ENCODE results near the gene PLPPR3.
A peak's percentile ranks its signal among the peaks of the same experiment; 100 is the strongest.
"Not testable (repeated sequence)": the region's sequence is repeated elsewhere in the genome, so short reads cannot be mapped to it uniquely, and the experiment has no call there.

Gene PLPPR3

DNA sequence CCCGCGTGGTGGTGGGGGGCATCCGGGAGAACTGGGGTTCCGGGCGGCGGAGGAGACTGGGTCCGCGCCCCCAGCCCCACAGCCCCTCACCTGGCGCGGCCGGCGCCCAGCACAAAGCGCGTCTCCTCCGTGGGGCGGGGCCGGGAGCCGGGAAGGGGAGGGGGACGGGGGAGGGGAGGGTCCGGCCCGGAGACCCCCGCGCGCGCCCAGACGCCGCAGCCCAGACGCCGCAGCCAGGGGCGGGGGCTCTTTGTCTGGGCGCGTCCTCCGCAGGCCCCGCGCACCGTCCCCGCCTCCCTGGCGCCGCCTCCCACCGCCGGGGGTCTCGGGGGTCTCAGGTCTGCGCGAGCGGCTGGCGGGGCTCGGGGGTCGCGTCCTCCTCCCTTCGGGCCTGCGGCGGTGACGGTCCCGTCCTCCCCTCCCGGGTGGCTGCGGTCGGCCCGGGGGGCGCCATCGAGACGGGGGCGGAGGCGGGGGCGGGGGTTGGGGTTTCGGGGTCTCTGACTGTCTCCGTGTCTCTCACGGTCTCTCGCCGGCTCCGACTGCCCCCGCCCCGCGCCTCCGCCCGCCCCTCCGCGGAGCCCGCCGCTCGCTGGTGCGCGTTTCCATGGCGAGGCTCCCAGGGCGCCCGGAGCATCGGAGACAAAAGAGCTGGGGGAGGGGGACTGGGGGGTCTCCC lies at the start of gene PLPPR3:
PLPPR3 (minus strand) TSS at position 131 of the 679 bp plus-strand sequence. CDS start 396 bp downstream, outside the sequence.
- no peak for DNase-seq (ENCODE audit: low spot score)

DNA sequence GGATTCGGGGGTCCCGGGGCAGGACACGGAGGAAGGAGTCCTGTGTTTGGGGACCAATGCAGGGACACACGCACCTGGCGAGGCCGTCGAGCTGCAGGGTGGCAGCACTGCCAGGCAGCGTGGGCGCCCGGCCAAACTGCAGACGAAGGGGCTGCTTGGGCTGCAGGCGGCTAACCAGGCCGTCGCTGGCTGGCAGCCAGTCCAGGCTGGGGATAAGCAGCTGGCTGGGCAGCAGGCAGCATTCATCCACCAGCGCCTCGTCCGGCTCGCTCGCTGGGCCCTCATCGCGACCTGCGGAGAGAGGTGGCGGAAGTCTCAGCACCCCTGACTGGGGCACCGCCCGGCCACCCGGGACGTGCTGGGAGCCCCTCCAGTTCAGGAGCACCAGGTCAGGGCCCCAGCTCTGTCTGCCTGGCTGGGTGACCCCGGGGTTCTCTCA lies 49.2 kb upstream of the PLPPR3 start:
- no peak for DNase-seq (ENCODE audit: low spot score)

DNA sequence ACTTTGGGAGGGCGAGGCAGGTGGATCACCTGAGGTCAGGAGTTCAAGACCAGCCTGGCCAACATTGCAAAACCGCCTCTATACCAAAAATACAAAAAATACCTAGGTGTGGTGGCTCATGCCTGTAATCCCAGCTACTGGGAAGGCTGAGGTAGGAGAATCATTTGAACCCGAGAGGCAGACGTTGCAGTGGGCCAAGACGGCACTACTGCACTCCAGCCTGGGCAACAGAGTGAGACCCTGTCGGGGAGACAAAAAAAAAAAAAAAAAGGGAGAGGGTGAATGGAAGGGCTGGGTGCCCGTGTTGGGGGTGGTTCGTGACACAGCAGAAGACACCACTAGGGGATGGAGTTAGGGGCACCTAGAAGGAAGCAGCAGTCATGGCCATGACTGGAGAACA lies 48.6 kb upstream of the PLPPR3 start:
- DNase-seq (ENCODE audit: low spot score) = no peak

DNA sequence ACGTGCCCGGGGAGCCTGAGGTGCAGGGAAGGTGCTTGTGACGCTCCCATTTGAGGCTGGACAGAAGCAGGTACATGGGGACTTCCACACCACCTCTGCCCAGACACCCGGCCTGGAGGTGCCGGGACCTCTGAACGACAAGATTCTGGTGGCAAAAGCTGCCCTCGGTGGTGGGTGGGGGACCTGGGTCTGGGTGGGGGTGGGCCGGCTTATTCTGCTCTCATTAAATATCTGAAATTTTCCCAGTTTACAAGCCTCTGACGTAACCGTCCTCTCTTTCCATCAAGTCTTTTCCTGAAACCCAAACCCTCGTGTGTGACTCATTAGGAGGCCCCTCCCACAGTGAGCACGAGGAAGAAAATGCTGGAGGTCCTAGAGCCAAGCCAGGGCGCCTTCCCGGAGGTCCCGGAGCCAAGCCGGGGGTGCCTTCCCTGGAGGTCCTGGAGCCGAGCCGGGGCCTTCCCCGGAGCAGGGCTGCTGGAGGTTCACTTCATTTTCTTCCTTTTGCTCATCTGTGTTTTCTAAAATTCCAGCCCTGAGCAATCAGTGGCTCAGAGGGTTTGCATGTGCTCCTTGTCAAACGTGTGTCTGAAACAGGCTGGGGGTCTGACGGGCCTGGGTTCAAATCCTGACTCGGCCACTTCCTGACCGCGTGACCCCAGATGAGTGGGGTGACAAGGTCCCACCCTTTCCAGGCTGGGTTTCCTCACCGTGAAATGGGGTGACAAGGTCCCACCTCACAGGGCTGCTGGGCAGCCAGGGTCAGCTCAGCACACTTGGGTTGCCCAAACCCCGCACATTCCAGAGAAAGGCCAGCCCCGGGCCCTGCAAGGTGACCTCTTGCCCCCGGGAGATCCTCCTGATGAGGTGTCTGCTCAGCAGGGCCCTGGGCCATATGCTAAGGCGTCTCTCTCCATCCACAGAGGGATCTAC lies 47.8 kb upstream of the PLPPR3 start:
- DNase-seq (ENCODE audit: low spot score) = no peak

DNA sequence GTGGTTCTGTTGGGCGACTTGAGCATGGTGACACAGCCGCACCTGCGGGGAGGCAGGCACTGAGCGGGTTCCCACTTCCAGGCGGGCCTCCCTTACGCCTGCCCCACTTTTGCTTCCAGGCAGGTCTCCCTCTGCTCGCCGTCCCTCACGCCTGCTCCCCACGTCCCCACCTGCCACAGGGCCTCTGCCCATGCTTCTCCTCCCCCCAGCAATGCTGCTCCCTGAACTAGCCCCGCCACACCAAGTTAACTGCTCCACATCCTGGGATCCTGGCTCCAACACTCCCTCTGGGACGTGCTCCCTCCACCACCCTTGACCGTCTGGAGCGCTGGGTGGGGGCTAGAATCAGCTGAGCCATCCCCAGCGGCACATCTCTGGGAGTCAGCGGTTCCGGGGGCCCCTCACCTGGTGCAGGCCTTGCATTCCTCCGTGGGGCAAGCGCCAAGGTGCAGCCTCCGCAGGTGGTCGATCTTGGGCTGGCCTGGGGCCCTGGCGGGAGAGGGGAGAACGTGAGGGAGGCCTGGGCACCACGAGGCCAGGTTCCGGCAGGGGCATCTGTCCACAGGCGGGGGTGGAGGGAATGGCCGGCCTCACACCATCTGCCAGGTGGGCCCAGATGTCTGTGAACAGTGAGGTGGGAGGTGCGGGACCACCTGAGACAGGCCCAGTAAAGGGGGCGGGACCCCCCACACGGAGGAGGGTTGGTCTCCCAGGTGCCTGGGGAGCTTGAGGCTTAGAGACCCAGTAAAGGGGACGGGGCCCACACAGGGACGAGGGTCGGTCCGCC lies 46.9 kb upstream of the PLPPR3 start:
- no peak for DNase-seq (ENCODE audit: low spot score)

GRCh38 chr19:867855-868457 lies 46.2 kb upstream of the PLPPR3 start:
- DNase-seq (ENCODE audit: low spot score) = no peak

- DNase-seq (ENCODE audit: low spot score) = no peak
These were observed 45.6 kb upstream of the PLPPR3 start for GRCh38 chr19:867301-867793.

- DNase-seq (ENCODE audit: low spot score) = no peak
These were observed 45.1 kb upstream of the PLPPR3 start for GRCh38 chr19:866769-867300.

DNA sequence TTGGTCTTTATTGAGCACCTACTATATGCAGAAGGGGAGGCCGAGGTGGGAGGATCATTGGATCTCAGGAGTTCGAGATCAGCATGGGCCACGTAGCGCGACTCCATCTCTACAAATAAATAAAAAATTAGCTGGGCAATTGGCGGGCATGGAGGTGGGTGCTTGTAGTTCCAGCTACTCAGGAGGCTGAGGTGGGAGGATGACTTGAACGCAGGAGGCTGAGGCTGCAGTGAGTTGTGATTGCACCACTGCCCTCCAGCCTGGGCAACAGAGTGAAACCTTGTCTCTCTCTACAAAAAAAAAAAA lies 41.5 kb upstream of the PLPPR3 start:
- DNase-seq (ENCODE audit: low spot score) = no peak

GRCh38 chr19:862581-863314 lies 41.0 kb upstream of the PLPPR3 start:
- peak; percentile 70 for DNase-seq (ENCODE audit: low spot score)

GRCh38 chr19:861756-862580 lies 40.2 kb upstream of the PLPPR3 start:
- DNase-seq (ENCODE audit: low spot score) = peak; percentile 46

DNA sequence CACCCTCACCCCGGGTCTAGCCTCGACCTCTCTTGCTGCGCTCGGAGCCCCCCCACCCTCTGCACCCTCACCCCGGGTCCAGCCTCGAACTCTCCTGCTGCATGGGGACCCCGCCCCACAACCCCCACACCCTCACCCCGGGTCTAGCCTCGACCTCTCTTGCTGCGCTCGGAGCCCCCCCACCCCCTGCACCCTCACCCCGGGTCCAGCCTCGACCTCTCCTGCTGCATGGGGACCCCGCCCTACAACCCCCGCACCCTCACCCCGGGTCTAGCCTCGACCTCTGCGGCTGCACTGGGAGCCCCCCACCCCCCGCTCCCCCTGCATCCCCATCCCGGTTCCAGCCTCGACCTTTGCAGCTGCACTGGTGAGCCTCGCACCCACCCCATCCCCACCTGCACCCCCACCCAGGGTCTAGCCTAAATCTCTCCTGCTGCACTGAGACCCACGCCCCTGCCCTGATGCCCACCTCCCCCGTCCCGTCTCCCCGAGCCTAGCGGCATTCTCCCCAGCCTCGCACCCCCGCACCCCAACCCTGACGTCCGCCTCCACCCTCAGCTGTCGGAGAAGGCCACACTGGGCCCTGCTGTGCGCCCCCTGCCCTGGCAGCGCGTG lies 39.5 kb upstream of the PLPPR3 start:
- DNase-seq (ENCODE audit: low spot score) = no peak

GRCh38 chr19:858868-859843 lies 37.4 kb upstream of the PLPPR3 start, which contains the start of gene CFD:
TSS of gene CFD (plus strand) at chr19:859664. CDS start at chr19:859690, 26 bp downstream.
- no peak for DNase-seq (ENCODE audit: low spot score)

GRCh38 chr19:858284-858683 lies 36.5 kb upstream of the PLPPR3 start:
- no peak for DNase-seq (ENCODE audit: low spot score)

DNA sequence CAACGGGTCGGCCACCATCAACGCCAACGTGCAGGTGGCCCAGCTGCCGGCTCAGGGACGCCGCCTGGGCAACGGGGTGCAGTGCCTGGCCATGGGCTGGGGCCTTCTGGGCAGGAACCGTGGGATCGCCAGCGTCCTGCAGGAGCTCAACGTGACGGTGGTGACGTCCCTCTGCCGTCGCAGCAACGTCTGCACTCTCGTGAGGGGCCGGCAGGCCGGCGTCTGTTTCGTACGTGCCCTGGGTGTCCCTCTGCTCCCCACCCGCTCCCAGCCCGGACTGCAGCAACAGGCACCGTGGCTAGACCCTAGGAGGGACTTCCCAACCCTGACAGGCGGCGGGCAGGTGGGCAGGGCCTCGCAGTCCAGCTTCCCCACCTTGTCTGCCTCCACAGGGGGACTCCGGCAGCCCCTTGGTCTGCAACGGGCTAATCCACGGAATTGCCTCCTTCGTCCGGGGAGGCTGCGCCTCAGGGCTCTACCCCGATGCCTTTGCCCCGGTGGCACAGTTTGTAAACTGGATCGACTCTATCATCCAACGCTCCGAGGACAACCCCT lies 33.9 kb upstream of the PLPPR3 start:
- DNase-seq (ENCODE audit: low spot score) = no peak

DNA sequence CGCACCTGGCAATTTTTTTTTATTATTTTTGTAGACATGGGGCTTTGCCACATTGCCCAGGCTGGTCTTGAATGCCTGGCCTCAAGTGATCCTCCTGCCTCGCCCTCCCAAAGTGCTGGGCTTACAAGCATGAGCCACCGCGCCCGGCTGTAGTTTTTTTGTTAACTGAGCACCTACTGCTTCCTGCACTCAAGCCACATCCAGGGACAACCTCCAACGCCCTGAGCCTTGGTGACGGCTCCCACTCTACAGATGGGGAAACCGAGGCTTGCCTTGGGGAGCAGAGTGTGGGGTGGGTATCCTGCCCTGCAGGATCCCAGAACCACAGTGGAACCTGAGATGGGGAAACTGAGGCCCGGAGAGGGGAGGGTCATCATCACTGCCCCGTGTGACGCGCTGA lies 33.4 kb upstream of the PLPPR3 start:
- no peak for DNase-seq (ENCODE audit: low spot score)

- DNase-seq (ENCODE audit: low spot score) = no peak
These were observed 32.8 kb upstream of the PLPPR3 start for GRCh38 chr19:854549-854948.

DNA sequence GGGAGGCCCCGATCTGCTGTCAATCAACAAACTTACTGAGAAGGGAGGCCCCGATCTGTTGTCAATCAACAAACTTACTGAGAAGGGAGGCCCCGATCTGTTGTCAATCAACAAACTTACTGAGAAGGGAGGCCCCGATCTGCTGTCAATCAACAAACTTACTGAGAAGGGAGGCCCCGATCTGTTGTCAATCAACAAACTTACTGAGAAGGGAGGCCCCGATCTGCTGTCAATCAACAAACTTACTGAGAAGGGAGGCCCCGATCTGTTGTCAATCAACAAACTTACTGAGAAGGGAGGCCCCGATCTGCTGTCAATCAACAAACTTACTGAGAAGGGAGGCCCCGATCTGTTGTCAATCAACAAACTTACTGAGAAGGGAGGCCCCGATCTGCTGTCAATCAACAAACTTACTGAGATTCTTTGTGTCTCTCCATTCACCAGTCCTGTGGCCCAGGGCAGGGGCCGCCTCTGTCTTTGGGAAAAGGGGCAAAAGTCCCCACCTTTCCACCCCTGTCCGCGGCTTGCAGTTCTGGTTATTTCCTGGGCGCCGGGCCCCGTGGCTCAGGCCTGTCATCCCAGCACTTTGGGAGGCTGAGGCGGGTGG lies 32.0 kb upstream of the PLPPR3 start:
- not testable (repeated sequence) for DNase-seq (ENCODE audit: low spot score)

Measured in CD4-positive, alpha-beta T cell treated with Interleukin-2 at 100 ng/mL for 4 hours (primary cell).